ENCODE measurements around the gene PARD6A. TPM values are rescaled to one million over a fixed set of nuclear protein-coding genes. Genes with fewer than 3 reads are reported as not detected.

The PARD6A gene
- total RNA-seq, 4 donors from 2014 or later = 1.1 to 2.3 (median 2.1) TPM

DNA sequence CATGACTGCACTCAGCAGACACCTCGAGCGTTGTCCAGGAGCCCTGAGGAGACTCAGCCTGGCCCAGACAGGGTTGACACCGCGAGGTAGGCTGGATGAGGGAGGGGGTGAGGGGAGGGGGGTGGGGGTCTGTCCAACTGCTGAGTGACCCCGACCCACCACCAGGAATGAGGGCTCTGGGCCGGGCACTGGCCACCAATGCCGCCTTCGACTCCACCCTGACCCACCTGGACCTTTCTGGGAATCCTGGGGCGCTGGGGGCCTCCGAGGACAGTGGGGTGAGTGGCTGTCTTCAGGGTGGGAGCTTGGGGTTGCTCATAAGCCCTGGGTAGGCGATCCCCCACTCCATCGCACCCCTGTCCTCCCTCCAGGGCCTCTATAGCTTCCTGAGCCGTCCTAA lies 13.1 kb upstream of the PARD6A start:
- no peak for TF ChIP-seq POLR2A (IDR thresholded peaks at IDR 0.05)
- TF ChIP-seq, protein P1, sequence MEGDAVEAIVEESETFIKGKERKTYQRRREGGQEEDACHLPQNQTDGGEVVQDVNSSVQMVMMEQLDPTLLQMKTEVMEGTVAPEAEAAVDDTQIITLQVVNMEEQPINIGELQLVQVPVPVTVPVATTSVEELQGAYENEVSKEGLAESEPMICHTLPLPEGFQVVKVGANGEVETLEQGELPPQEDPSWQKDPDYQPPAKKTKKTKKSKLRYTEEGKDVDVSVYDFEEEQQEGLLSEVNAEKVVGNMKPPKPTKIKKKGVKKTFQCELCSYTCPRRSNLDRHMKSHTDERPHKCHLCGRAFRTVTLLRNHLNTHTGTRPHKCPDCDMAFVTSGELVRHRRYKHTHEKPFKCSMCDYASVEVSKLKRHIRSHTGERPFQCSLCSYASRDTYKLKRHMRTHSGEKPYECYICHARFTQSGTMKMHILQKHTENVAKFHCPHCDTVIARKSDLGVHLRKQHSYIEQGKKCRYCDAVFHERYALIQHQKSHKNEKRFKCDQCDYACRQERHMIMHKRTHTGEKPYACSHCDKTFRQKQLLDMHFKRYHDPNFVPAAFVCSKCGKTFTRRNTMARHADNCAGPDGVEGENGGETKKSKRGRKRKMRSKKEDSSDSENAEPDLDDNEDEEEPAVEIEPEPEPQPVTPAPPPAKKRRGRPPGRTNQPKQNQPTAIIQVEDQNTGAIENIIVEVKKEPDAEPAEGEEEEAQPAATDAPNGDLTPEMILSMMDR (IDR thresholded peaks at IDR 0.05) = no peak
- peaks cover 18 to 85% (median 23%) of the 10 kb centered on the region in 4 donors for H3K27me3 ChIP-seq
- intact Hi-C loops (cut with DNase I) = no loop called here
- no peak for DNase-seq
- no CpG with 5 or more reads among the region's 13 CpGs for WGBS, 2 donors
- H3K36me3 ChIP-seq = no peaks in the 10 kb centered on the region
- H3K4me1 ChIP-seq = peaks cover 2 to 59% (median 16%) of the 10 kb centered on the region in 3 donors
- no peak overlapping the region for H3K4me3 ChIP-seq
- no peaks in the 10 kb centered on the region for H3K9me3 ChIP-seq
- no peak overlapping the region for H3K27ac ChIP-seq

DNA sequence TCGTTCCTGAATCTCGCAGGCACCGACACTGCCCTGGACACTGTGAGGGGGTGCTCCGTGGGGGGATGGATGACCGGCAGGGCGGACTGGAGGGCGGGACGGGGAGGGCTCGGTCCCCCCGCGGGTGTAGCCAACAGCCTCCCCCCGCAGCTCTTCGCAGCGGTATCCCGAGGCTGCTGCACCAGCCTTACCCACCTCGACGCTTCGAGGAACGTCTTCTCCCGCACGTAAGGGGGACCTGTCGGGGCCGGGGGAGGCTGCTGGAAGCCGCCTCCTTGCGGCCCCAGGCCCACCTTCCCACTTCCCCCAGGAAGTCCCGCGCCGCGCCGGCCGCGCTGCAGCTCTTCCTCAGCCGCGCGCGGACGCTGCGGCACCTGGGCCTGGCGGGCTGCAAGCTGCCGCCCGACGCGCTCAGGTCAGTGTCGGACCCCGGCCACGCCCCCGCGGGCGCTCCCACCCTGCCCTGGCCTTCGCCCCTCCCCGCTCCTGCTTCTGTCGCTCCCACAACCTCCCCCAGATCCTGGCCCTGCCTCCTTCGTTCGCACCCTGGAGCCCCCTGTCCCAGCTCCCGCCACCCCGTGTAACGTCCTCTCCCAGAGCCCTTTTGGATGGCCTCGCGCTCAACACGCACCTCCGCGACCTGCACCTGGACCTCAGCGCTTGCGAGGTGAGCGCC lies 12.5 kb upstream of the PARD6A start:
- intact Hi-C loops (cut with DNase I) = no loop called here
- no peak overlapping the region for H3K27ac ChIP-seq
- WGBS, 2 donors = 27 to 56% methylated on average over 12 to 13 of the region's 65 CpGs

DNA sequence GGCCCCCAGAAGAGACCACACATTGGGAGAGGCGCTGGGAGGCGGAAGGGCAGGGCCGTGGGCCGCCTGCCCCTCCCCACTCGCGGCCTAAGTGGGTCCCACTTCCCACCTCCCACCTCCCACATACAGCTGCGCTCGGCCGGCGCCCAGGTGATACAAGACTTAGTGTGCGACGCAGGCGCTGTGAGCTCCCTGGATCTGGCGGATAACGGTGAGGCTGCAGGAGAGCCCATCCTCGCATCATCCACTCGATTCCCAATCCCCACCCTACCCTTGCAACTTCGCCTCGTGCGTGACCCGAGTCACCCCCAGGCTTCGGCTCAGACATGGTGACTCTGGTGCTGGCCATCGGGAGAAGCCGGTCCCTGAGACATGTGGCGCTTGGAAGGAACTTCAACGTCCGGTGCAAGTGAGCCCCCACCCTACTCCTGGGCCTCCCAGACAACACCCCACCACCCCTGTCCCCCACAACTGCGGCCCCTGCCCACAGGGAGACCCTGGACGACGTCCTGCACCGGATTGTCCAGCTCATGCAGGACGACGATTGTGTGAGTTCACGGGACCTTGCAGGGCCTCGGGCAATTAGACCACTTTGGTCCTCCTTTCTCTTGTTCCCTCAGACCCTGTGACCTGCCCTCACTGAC lies 11.9 kb upstream of the PARD6A start:
- Histone ChIP-seq H3K36me3 (no peaks in the 10 kb centered on the region), H3K4me3 (no peak overlapping the region), H3K27ac (no peak overlapping the region), H3K9me3 (no peaks in the 10 kb centered on the region), H3K27me3 (peaks cover 26 to 97% (median 27%) of the 10 kb centered on the region in 4 donors), H3K4me1 (peaks cover 8 to 67% (median 27%) of the 10 kb centered on the region in 3 donors)
- DNase-seq = no peak
- no peak for TF ChIP-seq POLR2A (IDR thresholded peaks at IDR 0.05)
- TF ChIP-seq, protein P1 (IDR thresholded peaks at IDR 0.05) = no peak
- intact Hi-C loops (cut with DNase I) = no loop called here
- 50 to 59% methylated on average over 18 to 21 of the region's 35 CpGs for WGBS, 2 donors

More for the DNA sequence above, 12.5 kb upstream of the PARD6A start:
- Histone ChIP-seq H3K4me1 (peaks cover 1 to 60% (median 22%) of the 10 kb centered on the region in 3 donors), H3K4me3 (no peak overlapping the region), H3K36me3 (no peaks in the 10 kb centered on the region), H3K9me3 (no peaks in the 10 kb centered on the region), H3K27me3 (peaks cover 19 to 90% (median 23%) of the 10 kb centered on the region in 4 donors)
- DNase-seq = no peak
- no peak for TF ChIP-seq POLR2A (IDR thresholded peaks at IDR 0.05)
- TF ChIP-seq, protein P1 (IDR thresholded peaks at IDR 0.05) = no peak

DNA sequence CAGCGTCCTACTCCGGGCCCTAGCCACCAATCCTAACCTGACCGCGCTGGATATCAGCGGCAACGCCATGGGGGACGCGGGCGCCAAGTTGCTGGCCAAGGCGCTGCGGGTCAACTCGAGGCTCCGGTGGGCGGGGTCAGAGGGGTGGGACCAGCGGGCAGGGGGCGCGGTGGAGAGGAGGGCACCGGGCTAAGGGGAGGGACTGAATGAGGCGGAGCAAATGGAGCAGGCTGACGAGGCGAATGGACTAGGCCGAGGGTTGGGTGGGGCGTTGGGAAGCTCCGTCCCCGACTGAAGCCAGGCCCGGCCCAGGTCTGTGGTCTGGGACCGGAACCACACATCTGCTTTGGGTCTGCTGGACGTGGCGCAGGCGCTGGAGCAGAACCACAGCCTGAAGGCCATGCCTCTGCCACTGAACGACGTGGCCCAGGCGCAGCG lies 11.2 kb upstream of the PARD6A start:
- H3K27me3 ChIP-seq = peaks cover 32 to 100% (median 33%) of the 10 kb centered on the region in 4 donors
- WGBS, 2 donors = 48 to 53% methylated on average over 7 to 19 of the region's 34 CpGs
- H3K4me1 ChIP-seq = peaks cover 8 to 68% (median 26%) of the 10 kb centered on the region in 3 donors
- no peaks in the 10 kb centered on the region for H3K9me3 ChIP-seq
- DNase-seq = no peak
- TF ChIP-seq, protein P1 (IDR thresholded peaks at IDR 0.05) = no peak
- TF ChIP-seq POLR2A (IDR thresholded peaks at IDR 0.05) = no peak
- intact Hi-C loops (cut with DNase I) = no loop called here
- no peaks in the 10 kb centered on the region for H3K36me3 ChIP-seq
- H3K4me3 ChIP-seq = peak overlapping the region in 1 of 4 donors; percentile 5
- no peak overlapping the region for H3K27ac ChIP-seq

DNA sequence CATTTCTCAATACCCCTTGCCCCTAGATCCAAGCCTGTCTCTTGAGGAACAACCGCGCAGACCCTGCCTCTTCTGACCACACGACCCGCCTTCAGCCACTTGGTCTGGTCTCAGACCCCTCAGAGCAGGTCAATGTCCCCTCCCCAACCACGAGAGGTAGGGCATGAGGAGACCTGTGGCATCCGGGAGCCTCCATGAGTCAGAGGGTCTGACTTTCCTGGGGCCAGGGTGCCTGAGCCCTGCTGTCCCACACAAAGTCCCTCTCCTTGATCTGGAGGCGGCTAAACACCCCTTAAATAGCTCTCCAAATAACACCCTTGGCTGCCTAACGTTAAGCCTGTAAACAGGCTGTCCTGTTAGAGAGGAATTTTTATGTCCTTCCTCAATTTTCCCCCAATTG lies 10.7 kb upstream of the PARD6A start:
- Histone ChIP-seq H3K27ac (no peak overlapping the region), H3K36me3 (no peaks in the 10 kb centered on the region), H3K9me3 (no peaks in the 10 kb centered on the region), H3K4me3 (no peak overlapping the region), H3K4me1 (peaks cover 8 to 63% (median 21%) of the 10 kb centered on the region in 3 donors), H3K27me3 (peaks cover 33 to 100% (median 34%) of the 10 kb centered on the region in 4 donors)
- DNase-seq = no peak
- TF ChIP-seq, protein P1 (IDR thresholded peaks at IDR 0.05) = no peak
- TF ChIP-seq POLR2A (IDR thresholded peaks at IDR 0.05) = no peak
- 53 to 80% methylated on average over 2 to 6 of the region's 8 CpGs for WGBS, 2 donors
- intact Hi-C loops (cut with DNase I) = no loop called here
